SK-N-SH treated with all-trans-retinoic acid at 6 μM for 48 hours (cell line): ENCODE measurements around the gene EPN1.

Source experiments
- ATAC-seq: fragments of 200-7000 bp; cut with Tn5 transposase; 3 replicates; pipeline ENCODE4 v1.9.1; 2020; ENCODE audit warnings: mild to moderate bottlenecking, moderate library complexity
- ARNTL ChIP-seq: fragments of 450-650 bp; formaldehyde crosslinking; IDR thresholded peaks from 2 replicates; pipeline ENCODE4 v1.5.0; 2020; ENCODE audit warnings: low read depth, mild to moderate bottlenecking, moderate library complexity, borderline replicate concordance
- CREB5 ChIP-seq: fragments of 250-450 bp; sonication (Bioruptor Pico); IDR thresholded peaks from 2 replicates; pipeline ENCODE4 v1.5.1; 2020; ENCODE audit warnings: low read depth, mild to moderate bottlenecking, moderate library complexity
- CSDC2 ChIP-seq: fragments of 250-450 bp; sonication (Bioruptor Pico); IDR thresholded peaks from 2 replicates; pipeline ENCODE4 v1.5.0; 2020; ENCODE audit warnings: mild to moderate bottlenecking, moderate library complexity
- CSRNP3 ChIP-seq: fragments of 250-450 bp; sonication (Bioruptor Pico); IDR thresholded peaks from 2 replicates; pipeline ENCODE4 v1.5.1; 2021; ENCODE audit warnings: mild to moderate bottlenecking, moderate library complexity
- ESRRG ChIP-seq: fragments of 250-450 bp; sonication (Bioruptor Pico); IDR thresholded peaks from 2 replicates; pipeline ENCODE4 v1.6.1; 2021; ENCODE audit warnings: mild to moderate bottlenecking
- GLIS3 ChIP-seq: fragments of 250-450 bp; sonication (Bioruptor Pico); IDR thresholded peaks from 2 replicates; pipeline ENCODE4 v1.5.0; 2020; ENCODE audit warnings: mild to moderate bottlenecking, moderate library complexity
- ISL1 ChIP-seq: fragments of 250-450 bp; sonication (Bioruptor Pico); IDR thresholded peaks from 2 replicates; pipeline ENCODE4 v2.1.2; 2022; ENCODE audit warnings: mild to moderate bottlenecking, moderate library complexity
- PATZ1 ChIP-seq: fragments of 250-450 bp; sonication (Bioruptor Pico); IDR thresholded peaks from 2 replicates; pipeline ENCODE4 v1.8.0; 2020; ENCODE audit warnings: mild to moderate bottlenecking, moderate library complexity, borderline replicate concordance
- POU6F1 ChIP-seq: fragments of 250-450 bp; sonication (Bioruptor Pico); IDR thresholded peaks from 2 replicates; pipeline ENCODE4 v1.8.0; 2021; ENCODE audit warnings: low read depth, mild to moderate bottlenecking, moderate library complexity, borderline replicate concordance
- PPARA ChIP-seq: fragments of 250-450 bp; sonication (Bioruptor Pico); IDR thresholded peaks from 2 replicates; pipeline ENCODE4 v1.5.0; 2020; ENCODE audit warnings: mild to moderate bottlenecking, borderline replicate concordance
- RARB ChIP-seq: fragments of 250-450 bp; sonication (Bioruptor Pico); IDR thresholded peaks from 2 replicates; pipeline ENCODE4 v1.8.0; 2021; ENCODE audit warnings: mild to moderate bottlenecking, moderate library complexity
- SNAI2 ChIP-seq: fragments of 250-450 bp; sonication (Bioruptor Pico); IDR thresholded peaks from 2 replicates; pipeline ENCODE4 v1.5.0; 2020; ENCODE audit warnings: mild to moderate bottlenecking, moderate library complexity
- TCF4 ChIP-seq: fragments of 250-450 bp; sonication (Bioruptor Pico); IDR thresholded peaks from 2 replicates; pipeline ENCODE4 v1.8.0; 2021; ENCODE audit warnings: mild to moderate bottlenecking, moderate library complexity, borderline replicate concordance
- TOX ChIP-seq: fragments of 250-450 bp; sonication (Bioruptor Pico); IDR thresholded peaks from 2 replicates; pipeline ENCODE4 v1.8.0; 2021; ENCODE audit warnings: mild to moderate bottlenecking, moderate library complexity, borderline replicate concordance
- TSHZ2 ChIP-seq: fragments of 250-450 bp; sonication (Bioruptor Pico); IDR thresholded peaks from 2 replicates; pipeline ENCODE4 v1.5.0; 2020; ENCODE audit warnings: mild to moderate bottlenecking, moderate library complexity
- ZC3H10 ChIP-seq: fragments of 250-450 bp; sonication (Bioruptor Pico); IDR thresholded peaks from 2 replicates; pipeline ENCODE4 v1.5.1; 2021; ENCODE audit warnings: mild to moderate bottlenecking, moderate library complexity
- ZFP3 ChIP-seq: fragments of 250-450 bp; sonication (Bioruptor Pico); IDR thresholded peaks from 2 replicates; pipeline ENCODE4 v1.5.0; 2020; ENCODE audit warnings: mild to moderate bottlenecking, moderate library complexity
- ZFP30 ChIP-seq: fragments of 450-650 bp; formaldehyde crosslinking; IDR thresholded peaks from 2 replicates; pipeline ENCODE4 v1.5.0; 2022; ENCODE audit warnings: mild to moderate bottlenecking, moderate library complexity
- ZNF565 ChIP-seq: fragments of 450-650 bp; formaldehyde crosslinking; conservative IDR thresholded peaks from 2 replicates; pipeline ENCODE4 v1.5.0; 2020; ENCODE audit warnings: low read depth, mild to moderate bottlenecking, moderate library complexity
- ZNF70 ChIP-seq: fragments of 450-650 bp; formaldehyde crosslinking; IDR thresholded peaks from 2 replicates; pipeline ENCODE4 v1.5.0; 2020; ENCODE audit warnings: mild to moderate bottlenecking, moderate library complexity
- ZNF8 ChIP-seq: fragments of 450-650 bp; formaldehyde crosslinking; IDR thresholded peaks from 2 replicates; pipeline ENCODE4 v1.5.0; 2020; ENCODE audit warnings: mild to moderate bottlenecking, moderate library complexity

Gene EPN1

GRCh38 chr19:55671054-55671378 is 4.0 kb upstream of the EPN1 start (continued):
- TF ChIP-seq ZFP30 (CRISPR knock-in tag) (no peak), ESRRG (no peak)

- no peak for ATAC-seq
- TF ChIP-seq ZNF565 (CRISPR knock-in tag) (no peak), ZNF70 (CRISPR knock-in tag) (no peak), ISL1 (CRISPR knock-in tag) (no peak)
These were observed 2.6 kb upstream of the EPN1 start for GRCh38 chr19:55672418-55672817.

- ATAC-seq, result no peak
- TF ChIP-seq ZFP30 (CRISPR knock-in tag) (no peak), ARNTL (CRISPR knock-in tag) (no peak), ISL1 (CRISPR knock-in tag) (no peak), CSRNP3 (CRISPR knock-in tag) (no peak), TOX (CRISPR knock-in tag) (no peak), CREB5 (CRISPR knock-in tag) (no peak), CSDC2 (CRISPR knock-in tag) (no peak), ZNF8 (CRISPR knock-in tag) (no peak), PATZ1 (no peak), POU6F1 (CRISPR knock-in tag) (no peak), ZC3H10 (CRISPR knock-in tag) (no peak), ESRRG (no peak), RARB (CRISPR knock-in tag) (no peak), ZNF70 (CRISPR knock-in tag) (no peak)
These were observed 1.6 kb upstream of the EPN1 start for GRCh38 chr19:55673465-55673864.

- no peak for ATAC-seq
- TF ChIP-seq ARNTL (CRISPR knock-in tag) (no peak), TCF4 (CRISPR knock-in tag) (no peak), CSDC2 (CRISPR knock-in tag) (no peak), RARB (CRISPR knock-in tag) (no peak), TSHZ2 (CRISPR knock-in tag) (no peak), ZFP30 (CRISPR knock-in tag) (no peak), CSRNP3 (CRISPR knock-in tag) (no peak), ZNF8 (CRISPR knock-in tag) (no peak), GLIS3 (no peak), ESRRG (no peak), SNAI2 (CRISPR knock-in tag) (no peak), ZNF565 (CRISPR knock-in tag) (no peak), ZNF70 (CRISPR knock-in tag) (no peak), ZFP3 (CRISPR knock-in tag) (no peak), TOX (CRISPR knock-in tag) (no peak), PPARA (CRISPR knock-in tag) (no peak)
These were observed 1.1 kb upstream of the EPN1 start for GRCh38 chr19:55673889-55674288.
